ENCODE results near the gene SPEN.

DNA sequence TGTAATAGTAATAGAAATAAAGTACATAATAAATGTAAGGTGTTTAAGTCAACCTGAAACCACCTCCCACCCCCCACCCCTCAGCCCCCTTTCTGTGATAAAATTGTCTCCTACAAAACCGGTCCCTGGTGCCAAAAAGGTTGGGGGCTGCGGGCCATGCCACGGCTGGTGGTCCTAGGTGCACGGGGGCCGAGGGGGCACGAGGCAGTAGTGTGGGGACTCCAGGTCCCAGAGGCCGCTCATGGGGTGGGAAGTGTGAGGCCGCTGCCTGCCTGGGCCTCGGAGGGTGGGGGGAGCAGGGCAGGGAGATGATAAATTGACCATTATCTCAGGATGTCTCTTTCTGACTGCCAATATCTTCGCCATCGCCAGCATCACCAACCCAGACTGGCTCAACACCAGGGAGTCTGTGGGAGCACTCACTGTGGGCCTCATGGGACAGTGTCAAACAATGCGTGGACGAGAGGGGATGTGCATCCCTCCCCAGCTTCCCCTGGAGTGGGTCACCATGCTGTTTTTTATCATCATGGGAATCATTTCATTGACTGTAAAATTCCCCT lies 121.9 kb downstream of the SPEN start:
- TF ChIP-seq, protein P1, sequence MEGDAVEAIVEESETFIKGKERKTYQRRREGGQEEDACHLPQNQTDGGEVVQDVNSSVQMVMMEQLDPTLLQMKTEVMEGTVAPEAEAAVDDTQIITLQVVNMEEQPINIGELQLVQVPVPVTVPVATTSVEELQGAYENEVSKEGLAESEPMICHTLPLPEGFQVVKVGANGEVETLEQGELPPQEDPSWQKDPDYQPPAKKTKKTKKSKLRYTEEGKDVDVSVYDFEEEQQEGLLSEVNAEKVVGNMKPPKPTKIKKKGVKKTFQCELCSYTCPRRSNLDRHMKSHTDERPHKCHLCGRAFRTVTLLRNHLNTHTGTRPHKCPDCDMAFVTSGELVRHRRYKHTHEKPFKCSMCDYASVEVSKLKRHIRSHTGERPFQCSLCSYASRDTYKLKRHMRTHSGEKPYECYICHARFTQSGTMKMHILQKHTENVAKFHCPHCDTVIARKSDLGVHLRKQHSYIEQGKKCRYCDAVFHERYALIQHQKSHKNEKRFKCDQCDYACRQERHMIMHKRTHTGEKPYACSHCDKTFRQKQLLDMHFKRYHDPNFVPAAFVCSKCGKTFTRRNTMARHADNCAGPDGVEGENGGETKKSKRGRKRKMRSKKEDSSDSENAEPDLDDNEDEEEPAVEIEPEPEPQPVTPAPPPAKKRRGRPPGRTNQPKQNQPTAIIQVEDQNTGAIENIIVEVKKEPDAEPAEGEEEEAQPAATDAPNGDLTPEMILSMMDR (tag by site-specific recombination; IDR thresholded peaks at IDR 0.05), result no peak
- TF ChIP-seq BCL11A (tag by site-specific recombination; IDR thresholded peaks at IDR 0.05; ENCODE audit: low read depth), result no peak
